Chondrocyte (in vitro differentiated cells): ENCODE measurements around the gene LEMD2. TPM values are rescaled to one million over a fixed set of nuclear protein-coding genes. Genes with fewer than 3 reads are reported as not detected.
A peak's percentile ranks its signal among the peaks of the same experiment; 100 is the strongest.

ENCODE experiments used
- DNase-seq: peaks from one replicate; pipeline ENCODE4 v3.0.0; 2021; ENCODE audit warnings: mixed read lengths, low spot score
- H3K27ac Mint-ChIP-seq: one replicate; pipeline ENCODE4 v1.8.0; 2021; ENCODE audit warnings: mild to moderate bottlenecking, moderate library complexity, mixed read lengths; ENCODE audit not compliant: unreplicated experiment
- H3K27me3 Mint-ChIP-seq: 2 replicates; pipeline ENCODE4 v1.8.0; 2021; ENCODE audit warnings: low read depth, mixed read lengths
- H3K36me3 Mint-ChIP-seq: 2 replicates; pipeline ENCODE4 v1.8.0; 2021; ENCODE audit warnings: low read depth, mixed read lengths
- H3K4me1 Mint-ChIP-seq: 2 replicates; pipeline ENCODE4 v1.8.0; 2021; ENCODE audit warnings: low read depth, mild to moderate bottlenecking, mixed read lengths
- H3K4me3 Mint-ChIP-seq: one replicate; pipeline ENCODE4 v1.8.0; 2021; ENCODE audit warnings: mild to moderate bottlenecking, moderate library complexity, mixed read lengths; ENCODE audit not compliant: unreplicated experiment
- H3K9me3 Mint-ChIP-seq: 2 replicates; pipeline ENCODE4 v1.8.0; 2021; ENCODE audit warnings: low read depth, mixed read lengths
- CTCF ChIP-seq: fragments of 200-600 bp; sonication (generic); IDR thresholded peaks from 2 replicates; pipeline ENCODE4 v1.5.0; 2021; ENCODE audit warnings: antibody characterized with exemption, mild to moderate bottlenecking, moderate library complexity
- total RNA-seq: library from RNA; stranded (reverse); gene quantifications from 3 replicates; pipeline ENCODE4 v1.2.1, GENCODE V29; 2021

LEMD2 gene
- total RNA-seq, 1 donor from 2014 or later: 60.1 TPM

GRCh38 chr6:33725222-33725621, 63.7 kb downstream of the LEMD2 start:
- DNase-seq: peak; percentile 3
- Mint-ChIP-seq H3K4me1 (no peaks in the 10 kb centered on the region), H3K27me3 (peaks cover 2% of the 10 kb centered on the region), H3K36me3 (peaks cover 3% of the 10 kb centered on the region), H3K4me3 (no peak overlapping the region), H3K27ac (no peak overlapping the region), H3K9me3 (no peaks in the 10 kb centered on the region)
- TF ChIP-seq CTCF: no peak

- peak; percentile 30 for DNase-seq
- Mint-ChIP-seq H3K4me3 (no peak overlapping the region), H3K36me3 (peaks cover 3% of the 10 kb centered on the region), H3K4me1 (no peaks in the 10 kb centered on the region), H3K9me3 (no peaks in the 10 kb centered on the region), H3K27ac (no peak overlapping the region), H3K27me3 (peaks cover 2% of the 10 kb centered on the region)
- no peak for TF ChIP-seq CTCF
Measured at GRCh38 chr6:33724102-33725023, 64.6 kb downstream of the LEMD2 start.

- peak; percentile 35 for DNase-seq
- TF ChIP-seq CTCF: no peak
- Mint-ChIP-seq H3K36me3 (peaks cover 3% of the 10 kb centered on the region), H3K27ac (no peak overlapping the region), H3K9me3 (no peaks in the 10 kb centered on the region), H3K4me1 (peaks cover under 1% of the 10 kb centered on the region), H3K27me3 (peaks cover 2% of the 10 kb centered on the region), H3K4me3 (no peak overlapping the region)
Measured at GRCh38 chr6:33723371-33724085, 65.4 kb downstream of the LEMD2 start.

- no peak overlapping the region for H3K4me3 Mint-ChIP-seq
- no peaks in the 10 kb centered on the region for H3K9me3 Mint-ChIP-seq
- no peak overlapping the region for H3K27ac Mint-ChIP-seq
- no peak for TF ChIP-seq CTCF
- no peak for DNase-seq
- H3K4me1 Mint-ChIP-seq: peaks cover 11% of the 10 kb centered on the region
- peaks cover 2% of the 10 kb centered on the region for H3K27me3 Mint-ChIP-seq
- peaks cover 2% of the 10 kb centered on the region for H3K36me3 Mint-ChIP-seq
Measured at GRCh38 chr6:33722103-33722623, 66.8 kb downstream of the LEMD2 start.

GRCh38 chr6:33721508-33721907, 67.4 kb downstream of the LEMD2 start:
- no peak for TF ChIP-seq CTCF
- Mint-ChIP-seq H3K36me3 (no peaks in the 10 kb centered on the region), H3K27me3 (peaks cover 2% of the 10 kb centered on the region), H3K27ac (no peak overlapping the region), H3K9me3 (no peaks in the 10 kb centered on the region), H3K4me3 (no peak overlapping the region), H3K4me1 (peaks cover 11% of the 10 kb centered on the region)
- no peak for DNase-seq
